B cell (primary cell): ENCODE measurements around the gene PIM1. TPM values are rescaled to one million over a fixed set of nuclear protein-coding genes. Genes with fewer than 3 reads are reported as not detected.
"Not testable (repeated sequence)": the region's sequence is repeated elsewhere in the genome, so short reads cannot be mapped to it uniquely, and the experiment has no call there.

ENCODE experiments used
- ATAC-seq: fragments of 200-7000 bp; cut with Tn5 transposase; one replicate; pipeline ENCODE4 v1.10.0; 2021; ENCODE audit warnings: low read depth, mild to moderate bottlenecking, moderate number of reproducible peaks, moderate library complexity
- CTCF ChIA-PET: fragments of 350-600 bp; sonication (Branson Sonifier 250); formaldehyde crosslinking; loops from one replicate; lab custom pipeline; 2021; ENCODE audit warnings: antibody characterized with exemption, inconsistent platforms; lab: Charles Lee
- POLR2A ChIA-PET: fragments of 350-600 bp; sonication (Branson Sonifier 250); formaldehyde crosslinking; loops from one replicate; lab custom pipeline; 2021; ENCODE audit warnings: antibody characterized with exemption; lab: Charles Lee
- DNase-seq: peaks from one replicate; pipeline ENCODE4 v3.0.0; 2013
- H2AFZ ChIP-seq: 2 replicates; pipeline ENCODE4 v1.6.1; 2012; ENCODE audit warnings: mild to moderate bottlenecking, low read depth, low read length; ENCODE audit not compliant: insufficient read depth, poor library complexity, severe bottlenecking
- H3K27ac ChIP-seq, 2 donors: 1 replicate in 1 of 2; 2 replicates in 1 of 2; pipeline ENCODE4 v1.5.1; 2012 to 2013; ENCODE audit warnings: low read length in 2 of 2, mild to moderate bottlenecking in 2 of 2, moderate library complexity in 1 of 2
- H3K27me3 ChIP-seq, 4 experiments: fragments of 200-600 bp in 1 of 4; sonication (generic) in 1 of 4; replicated peaks in 1 of 4; 1 replicate in 2 of 4; 2 replicates in 2 of 4; pipeline versions ENCODE4 v1.6.1 to v1.7.0; 2013 to 2016; ENCODE audit warnings: low read length in 3 of 4, mild to moderate bottlenecking in 2 of 4, mixed read lengths in 1 of 4, moderate library complexity in 1 of 4; ENCODE audit not compliant: insufficient read depth in 4 of 4, control insufficient read depth in 3 of 4; ENCODE audit errors: control extremely low read depth in 1 of 4
- H3K36me3 ChIP-seq, 2 experiments: replicated peaks in 1 of 2; 1 replicate in 1 of 2; 2 replicates in 1 of 2; pipeline versions ENCODE4 v1.6.1 to v1.7.1; 2013; ENCODE audit warnings: low read length in 1 of 2; ENCODE audit not compliant: insufficient read depth in 2 of 2, control insufficient read depth in 1 of 2; ENCODE audit errors: control extremely low read depth in 1 of 2, extremely low read depth in 1 of 2
- H3K4me1 ChIP-seq, 2 donors: fragments of 200-600 bp in 1 of 2; sonication (generic) in 1 of 2; 1 replicate in 1 of 2; 2 replicates in 1 of 2; pipeline versions ENCODE4 v1.5.1 to v1.6.1; 2013 to 2017; ENCODE audit warnings: low read length in 2 of 2; ENCODE audit not compliant: control insufficient read depth in 2 of 2, insufficient read depth in 2 of 2
- H3K4me2 ChIP-seq: replicated peaks from 2 replicates; pipeline ENCODE3; 2012; ENCODE audit warnings: mild to moderate bottlenecking, low read depth, low read length; ENCODE audit not compliant: poor library complexity, severe bottlenecking
- H3K4me3 ChIP-seq, 5 experiments: fragments of 200-600 bp in 1 of 5; sonication (generic) in 1 of 5; 1 replicate in 3 of 5; 2 replicates in 2 of 5; pipeline versions ENCODE4 v1.5.1 to v1.7.0; 2011 to 2016; ENCODE audit warnings: low read length in 4 of 5, mild to moderate bottlenecking in 4 of 5, low read depth in 2 of 5, control low read depth in 1 of 5, moderate library complexity in 1 of 5; ENCODE audit not compliant: insufficient read depth in 1 of 5; ENCODE audit errors: control extremely low read depth in 1 of 5, extremely low read depth in 1 of 5
- H3K79me2 ChIP-seq: fragments of 200-600 bp; sonication (generic); one replicate; pipeline ENCODE4 v1.6.0; 2016; ENCODE audit warnings: low read length; ENCODE audit not compliant: control insufficient read depth, insufficient read depth
- H3K9ac ChIP-seq: fragments of 200-600 bp; sonication (generic); 2 replicates; pipeline ENCODE4 v1.6.1; 2017; ENCODE audit warnings: mild to moderate bottlenecking, low read length, moderate library complexity
- H3K9me3 ChIP-seq, 3 donors: one replicate each; pipeline versions ENCODE4 v1.6.1 to v1.7.1; 2013; ENCODE audit warnings: low read length in 2 of 3; ENCODE audit not compliant: control insufficient read depth in 2 of 3, insufficient read depth in 1 of 3; ENCODE audit errors: control extremely low read depth in 1 of 3
- H4K20me1 ChIP-seq: 2 replicates; pipeline ENCODE4 v1.6.0; 2012; ENCODE audit warnings: mild to moderate bottlenecking, low read length; ENCODE audit not compliant: insufficient read depth, control insufficient read depth, poor library complexity, severe bottlenecking
- H3K27ac Mint-ChIP-seq: one replicate; pipeline ENCODE4 v1.8.0; 2021; ENCODE audit warnings: mixed read lengths
- H3K27me3 Mint-ChIP-seq: one replicate; pipeline ENCODE4 v1.8.0; 2021; ENCODE audit warnings: mixed read lengths
- H3K4me1 Mint-ChIP-seq: one replicate; pipeline ENCODE4 v1.8.0; 2021; ENCODE audit warnings: mixed read lengths
- H3K4me3 Mint-ChIP-seq: one replicate; pipeline ENCODE4 v1.8.0; 2021; ENCODE audit warnings: mixed read lengths
- H3K9me3 Mint-ChIP-seq: one replicate; pipeline ENCODE4 v1.8.0; 2022; ENCODE audit warnings: mixed read lengths; ENCODE audit not compliant: insufficient read depth
- CTCF ChIP-seq: fragments of 200-600 bp; IDR thresholded peaks from one replicate; pipeline ENCODE4 v1.8.0; 2022; ENCODE audit warnings: antibody characterized with exemption, mild to moderate bottlenecking
- EZH2 ChIP-seq: IDR thresholded peaks from 2 replicates; pipeline ENCODE4 v1.6.1; 2012; ENCODE audit warnings: borderline replicate concordance, low read depth, mild to moderate bottlenecking, moderate library complexity, low read length; ENCODE audit not compliant: insufficient read depth, poor library complexity, severe bottlenecking
- WGBS: methylation state at CpG from one replicate; pipeline ENCODE4 v1.1.5; 2013; ENCODE audit warnings: missing lambda C conversion rate; ENCODE audit not compliant: insufficient coverage; 5-methylcytosine and 5-hydroxymethylcytosine counted together
- intact Hi-C: fragments of 100-400 bp; cut with micrococcal nuclease; formaldehyde crosslinking; loops from one replicate; pipeline ENCODE4 v1.10.0; 2022
- polyA plus RNA-seq: library from polyadenylated mRNA; depleted of rRNA; stranded (reverse); fragments of >200 nt; gene quantifications from 2 replicates; pipeline ENCODE4 v1.2.3, GENCODE V29; 2012
- total RNA-seq, 2 donors: library from RNA; stranded (reverse); fragments of 120-200 nt in 1 of 2; gene quantifications; 1 replicate in 1 of 2; 2 replicates in 1 of 2; pipeline versions ENCODE4 v1.2.3 to v1.2.4, GENCODE V29; 2013 to 2022

PIM1 gene
- total and polyA plus RNA-seq, 2 donors (not counting 1 experiment from before 2014, with no cell fraction given), result 13.6 to 102 TPM

- TF ChIP-seq CTCF (no peak), EZH2 (no peak)
- no peak overlapping the region for H3K27ac ChIP-seq
- H3K9ac ChIP-seq, result no peak overlapping the region
- no peaks in the 10 kb centered on the region for H4K20me1 ChIP-seq
- H3K4me2 ChIP-seq, result no peak overlapping the region
- H3K4me3 ChIP-seq, result no peak overlapping the region
- WGBS, result 89% methylated on average over 5 of the region's 8 CpGs
- intact Hi-C loops, result no loop called here
- POLR2A ChIA-PET, result interaction anchor here (0.7 to 1.6 kb wide), 2 partner anchors 21 to 43 kb away, joined by 3 to 5 read pairs; no protein-coding TSS in a partner anchor
- Mint-ChIP-seq H3K4me1 (peaks cover 3% of the 10 kb centered on the region), H3K27me3 (peaks cover 4% of the 10 kb centered on the region), H3K4me3 (no peak overlapping the region), H3K9me3 (no peaks in the 10 kb centered on the region), H3K27ac (no peak overlapping the region)
- DNase-seq, result no peak
- no peak for ATAC-seq
- no peak overlapping the region for H2AFZ ChIP-seq
- H3K9me3 ChIP-seq, result no peaks in the 10 kb centered on the region
- H3K79me2 ChIP-seq, result no peaks in the 10 kb centered on the region
- no peaks in the 10 kb centered on the region for H3K4me1 ChIP-seq
- CTCF ChIA-PET, result interaction anchor here (0.6 kb wide), 1 partner anchor 255 kb away, joined by 3 read pairs; no protein-coding TSS in a partner anchor
- no peaks in the 10 kb centered on the region for H3K36me3 ChIP-seq
- peaks cover 0 to 11% (median 0%) of the 10 kb centered on the region in 4 experiments for H3K27me3 ChIP-seq
Measured at GRCh38 chr6:37127961-37128862, 41.7 kb upstream of the PIM1 start.

- H2AFZ ChIP-seq, H3K9ac ChIP-seq, H3K27ac Mint-ChIP-seq, H3K4me3 Mint-ChIP-seq, H3K4me3 ChIP-seq, H3K79me2 ChIP-seq, H3K9me3 Mint-ChIP-seq, H3K4me1 Mint-ChIP-seq, H3K4me2 ChIP-seq, H4K20me1 ChIP-seq, DNase-seq, H3K36me3 ChIP-seq, H3K4me1 ChIP-seq, H3K27ac ChIP-seq, H3K9me3 ChIP-seq, intact Hi-C loops, ATAC-seq, H3K27me3 Mint-ChIP-seq: not testable (repeated sequence)
- ChIA-PET CTCF (interaction anchor here (0.6 to 1.0 kb wide), 2 partner anchors 100 to 255 kb away, joined by 3 read pairs; no protein-coding TSS in a partner anchor), POLR2A (interaction anchor here (0.6 to 1.6 kb wide), 3 partner anchors 15 to 64 kb away, joined by 3 to 5 read pairs (median 5); no protein-coding TSS in a partner anchor)
- H3K27me3 ChIP-seq, result peaks cover 0 to 11% (median 0%) of the 10 kb centered on the region in 4 experiments
- 100% methylated on average over 7 of the region's 12 CpGs for WGBS
Measured at GRCh38 chr6:37128863-37129443, 41.0 kb upstream of the PIM1 start.
